ENCODE measurements around the gene ZNF655.

- no peak for TF ChIP-seq CREB1 (CRISPR knock-in tag; IDR thresholded peaks at IDR 0.05; ENCODE audit: low read depth)
- no peak for TF ChIP-seq EZH2 (IDR thresholded peaks at IDR 0.05; ENCODE audit: low read depth, unreplicated experiment)
- TF ChIP-seq CTCF (conservative IDR thresholded peaks at IDR 0.05; ENCODE audit: low read depth in 2 of 2), result no peak
- no peak for TF ChIP-seq POLR2AphosphoS5 (IDR thresholded peaks at IDR 0.05; ENCODE audit: low read depth)
- TF ChIP-seq JUNB (IDR thresholded peaks at IDR 0.05; ENCODE audit: unreplicated experiment), result no peak
- no peak for TF ChIP-seq STAT1 (IDR thresholded peaks at IDR 0.05; ENCODE audit: unreplicated experiment)
- no peak for TF ChIP-seq EZH2phosphoT487 (IDR thresholded peaks at IDR 0.05; ENCODE audit: unreplicated experiment)
- TF ChIP-seq REST (IDR thresholded peaks at IDR 0.05; ENCODE audit: unreplicated experiment), result no peak
- TF ChIP-seq NANOG (IDR thresholded peaks at IDR 0.05; ENCODE audit: borderline replicate concordance), result no peak
- TF ChIP-seq ETS1 (IDR thresholded peaks at IDR 0.05), result no peak
- TF ChIP-seq ZNF331 (CRISPR knock-in tag; IDR thresholded peaks at IDR 0.05; ENCODE audit: low read depth), result no peak
Measured at GRCh38 chr7:99573257-99573656, 14.8 kb downstream of the ZNF655 start.

Data from GM23338 (cell line).